Neural cell (in vitro differentiated cells): Measurements from ENCODE around the gene NEU3. TPM values are rescaled to one million over a fixed set of nuclear protein-coding genes. Genes with fewer than 3 reads are reported as not detected.
A peak's percentile ranks its signal among the peaks of the same experiment; 100 is the strongest.

ENCODE experiments used
- H2AFZ ChIP-seq: fragments of 200-600, 300-800 bp; sonication (generic), shearing (Covaris generic); 2 replicates; pipeline ENCODE4 v1.6.0; 2014; ENCODE audit warnings: low read depth, mild to moderate bottlenecking, antibody characterized with exemption, low read length, moderate library complexity
- H3F3A ChIP-seq: fragments of 200-600 bp; shearing (Covaris generic); 2 replicates; pipeline ENCODE4 v1.6.1; 2016; ENCODE audit warnings: mild to moderate bottlenecking, moderate library complexity, mixed read lengths, antibody characterized with exemption, low read length; ENCODE audit not compliant: insufficient read depth, poor library complexity, severe bottlenecking
- H3K27ac ChIP-seq: fragments of 200-600, 300-800 bp; sonication (generic), shearing (Covaris generic); 2 replicates; pipeline ENCODE4 v1.5.1; 2014; ENCODE audit warnings: mild to moderate bottlenecking, low read length, moderate library complexity
- H3K27me3 ChIP-seq: fragments of 300-800, 200-600 bp; sonication (generic), shearing (Covaris generic); 2 replicates; pipeline ENCODE4 v1.6.0; 2014; ENCODE audit warnings: mild to moderate bottlenecking, low read depth, low read length, moderate library complexity; ENCODE audit not compliant: insufficient read depth
- H3K36me3 ChIP-seq: fragments of 300-800, 200-600 bp; sonication (generic), shearing (Covaris generic); 2 replicates; pipeline ENCODE4 v1.5.1; 2014; ENCODE audit warnings: mild to moderate bottlenecking, antibody characterized with exemption, low read length, moderate library complexity; ENCODE audit not compliant: insufficient read depth
- H3K4me2 ChIP-seq: fragments of 300-800, 200-600 bp; sonication (generic), shearing (Covaris generic); 2 replicates; pipeline ENCODE4 v1.6.0; 2014; ENCODE audit warnings: mild to moderate bottlenecking, low read length
- H3K4me3 ChIP-seq: fragments of 300-800, 200-600 bp; sonication (generic), shearing (Covaris generic); 2 replicates; pipeline ENCODE4 v1.5.1; 2014; ENCODE audit warnings: mild to moderate bottlenecking, low read length, moderate library complexity
- H3K79me2 ChIP-seq: fragments of 200-600 bp; shearing (Covaris generic); replicated peaks from 2 replicates; pipeline ENCODE4 v1.6.0; 2014; ENCODE audit warnings: mild to moderate bottlenecking, low read length, moderate library complexity; ENCODE audit not compliant: insufficient read depth
- H3K9ac ChIP-seq: fragments of 300-800, 200-600 bp; sonication (generic), shearing (Covaris generic); 2 replicates; pipeline ENCODE4 v1.6.1; 2016; ENCODE audit warnings: mild to moderate bottlenecking, low read length, mixed read lengths
- H3K9me2 ChIP-seq: fragments of 200-600 bp; shearing (Covaris generic); 2 replicates; pipeline ENCODE4 v1.6.1; 2016; ENCODE audit warnings: mild to moderate bottlenecking, low read length, mixed read lengths; ENCODE audit not compliant: insufficient read depth
- H3K9me3 ChIP-seq: fragments of 200-600, 300-800 bp; sonication (generic), shearing (Covaris generic); 2 replicates; pipeline ENCODE4 v1.6.1; 2016; ENCODE audit warnings: mild to moderate bottlenecking, mixed run types, low read length, moderate library complexity, mixed read lengths
- H4K20me1 ChIP-seq: fragments of 200-600 bp; shearing (Covaris generic); 2 replicates; pipeline ENCODE4 v1.6.1; 2016; ENCODE audit warnings: mild to moderate bottlenecking, mixed run types; ENCODE audit not compliant: insufficient read depth
- EP300 ChIP-seq: fragments of 450-650 bp; conservative IDR thresholded peaks from 2 replicates; pipeline ENCODE4 v1.6.1; 2014; ENCODE audit warnings: antibody characterized with exemption, mild to moderate bottlenecking, moderate library complexity; ENCODE audit not compliant: poor library complexity, severe bottlenecking
- EZH2 ChIP-seq: fragments of 200-600, 300-800 bp; shearing (Covaris generic), sonication (generic); IDR thresholded peaks from 2 replicates; pipeline ENCODE4 v1.6.1; 2014; ENCODE audit warnings: antibody characterized with exemption, low read length, borderline replicate concordance, mild to moderate bottlenecking; ENCODE audit not compliant: insufficient read depth, poor library complexity, severe bottlenecking
- MXI1 ChIP-seq: fragments of 450-650 bp; conservative IDR thresholded peaks from 2 replicates; pipeline ENCODE4 v1.6.1; 2014; ENCODE audit warnings: antibody characterized with exemption, mild to moderate bottlenecking; ENCODE audit not compliant: poor library complexity, severe bottlenecking
- POLR2AphosphoS5 ChIP-seq: IDR thresholded peaks from 2 replicates; pipeline ENCODE4 v1.6.1; 2012
- RAD21 ChIP-seq: fragments of 450-650 bp; conservative IDR thresholded peaks from 2 replicates; pipeline ENCODE4 v1.6.1; 2014; ENCODE audit warnings: antibody characterized with exemption, mild to moderate bottlenecking, moderate library complexity
- SMC3 ChIP-seq: fragments of 450-650 bp; conservative IDR thresholded peaks from 2 replicates; pipeline ENCODE4 v1.6.1; 2014; ENCODE audit warnings: antibody characterized with exemption, mild to moderate bottlenecking, moderate library complexity; ENCODE audit not compliant: poor library complexity
- TAF1 ChIP-seq: IDR thresholded peaks from 2 replicates; pipeline ENCODE4 v1.6.1; 2012; ENCODE audit warnings: low read depth
- polyA plus RNA-seq: library from polyadenylated mRNA; depleted of rRNA; stranded (reverse); fragments of >200 nt; gene quantifications from 2 replicates; pipeline ENCODE4 v1.2.3, GENCODE V29; 2014
- TF ChIP-seq, protein P1 (sequence below): IDR thresholded peaks from 2 replicates; pipeline ENCODE4 v1.6.1; 2012; ENCODE audit warnings: borderline replicate concordance
- TF ChIP-seq, protein P2 (sequence below): fragments of 450-650 bp; IDR thresholded peaks from 2 replicates; pipeline ENCODE4 v1.5.1; 2014; ENCODE audit warnings: antibody characterized with exemption, mild to moderate bottlenecking, moderate library complexity; ENCODE audit not compliant: poor library complexity, severe bottlenecking

NEU3 gene
- polyA plus RNA-seq, 1 donor from 2014 or later = 16.9 TPM

DNA sequence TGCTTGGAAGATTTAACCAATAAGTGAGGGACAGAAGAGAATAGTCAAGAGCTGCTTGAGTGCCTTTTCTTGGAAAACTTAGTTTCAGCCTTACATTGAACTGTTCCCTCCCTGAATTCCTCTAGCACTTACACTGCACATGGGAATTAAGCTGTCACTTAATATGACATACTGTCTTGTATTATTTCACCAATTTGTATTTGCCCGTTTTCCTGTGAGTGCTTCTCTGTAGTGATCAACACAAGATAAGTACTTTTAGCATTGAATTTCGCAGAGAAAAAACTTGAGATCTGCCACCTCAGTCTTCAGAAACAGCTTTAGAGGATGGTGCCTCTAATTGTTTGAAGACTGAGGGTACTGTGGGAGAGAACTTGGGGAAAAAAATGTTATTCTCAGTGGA is 36.0 kb upstream of the NEU3 start:
- Histone ChIP-seq H3K36me3 (no peaks in the 10 kb centered on the region), H3K4me2 (peak overlapping the region; percentile 20), H3K9ac (no peak overlapping the region), H3K27ac (peak overlapping the region; percentile 60), H3K27me3 (no peaks in the 10 kb centered on the region), H3K9me2 (no peaks in the 10 kb centered on the region), H3F3A (no peaks in the 10 kb centered on the region), H2AFZ (no peak overlapping the region), H3K79me2 (peaks cover 63% of the 10 kb centered on the region), H4K20me1 (no peaks in the 10 kb centered on the region), H3K4me3 (peak overlapping the region; percentile 84), H3K9me3 (no peaks in the 10 kb centered on the region)
- TF ChIP-seq, protein P1, sequence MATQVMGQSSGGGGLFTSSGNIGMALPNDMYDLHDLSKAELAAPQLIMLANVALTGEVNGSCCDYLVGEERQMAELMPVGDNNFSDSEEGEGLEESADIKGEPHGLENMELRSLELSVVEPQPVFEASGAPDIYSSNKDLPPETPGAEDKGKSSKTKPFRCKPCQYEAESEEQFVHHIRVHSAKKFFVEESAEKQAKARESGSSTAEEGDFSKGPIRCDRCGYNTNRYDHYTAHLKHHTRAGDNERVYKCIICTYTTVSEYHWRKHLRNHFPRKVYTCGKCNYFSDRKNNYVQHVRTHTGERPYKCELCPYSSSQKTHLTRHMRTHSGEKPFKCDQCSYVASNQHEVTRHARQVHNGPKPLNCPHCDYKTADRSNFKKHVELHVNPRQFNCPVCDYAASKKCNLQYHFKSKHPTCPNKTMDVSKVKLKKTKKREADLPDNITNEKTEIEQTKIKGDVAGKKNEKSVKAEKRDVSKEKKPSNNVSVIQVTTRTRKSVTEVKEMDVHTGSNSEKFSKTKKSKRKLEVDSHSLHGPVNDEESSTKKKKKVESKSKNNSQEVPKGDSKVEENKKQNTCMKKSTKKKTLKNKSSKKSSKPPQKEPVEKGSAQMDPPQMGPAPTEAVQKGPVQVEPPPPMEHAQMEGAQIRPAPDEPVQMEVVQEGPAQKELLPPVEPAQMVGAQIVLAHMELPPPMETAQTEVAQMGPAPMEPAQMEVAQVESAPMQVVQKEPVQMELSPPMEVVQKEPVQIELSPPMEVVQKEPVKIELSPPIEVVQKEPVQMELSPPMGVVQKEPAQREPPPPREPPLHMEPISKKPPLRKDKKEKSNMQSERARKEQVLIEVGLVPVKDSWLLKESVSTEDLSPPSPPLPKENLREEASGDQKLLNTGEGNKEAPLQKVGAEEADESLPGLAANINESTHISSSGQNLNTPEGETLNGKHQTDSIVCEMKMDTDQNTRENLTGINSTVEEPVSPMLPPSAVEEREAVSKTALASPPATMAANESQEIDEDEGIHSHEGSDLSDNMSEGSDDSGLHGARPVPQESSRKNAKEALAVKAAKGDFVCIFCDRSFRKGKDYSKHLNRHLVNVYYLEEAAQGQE = peak; percentile 75
- TF ChIP-seq TAF1 = no peak
- no peak for TF ChIP-seq RAD21
- peak; percentile 71 for TF ChIP-seq POLR2AphosphoS5
- peak; percentile 94 for TF ChIP-seq EP300

DNA sequence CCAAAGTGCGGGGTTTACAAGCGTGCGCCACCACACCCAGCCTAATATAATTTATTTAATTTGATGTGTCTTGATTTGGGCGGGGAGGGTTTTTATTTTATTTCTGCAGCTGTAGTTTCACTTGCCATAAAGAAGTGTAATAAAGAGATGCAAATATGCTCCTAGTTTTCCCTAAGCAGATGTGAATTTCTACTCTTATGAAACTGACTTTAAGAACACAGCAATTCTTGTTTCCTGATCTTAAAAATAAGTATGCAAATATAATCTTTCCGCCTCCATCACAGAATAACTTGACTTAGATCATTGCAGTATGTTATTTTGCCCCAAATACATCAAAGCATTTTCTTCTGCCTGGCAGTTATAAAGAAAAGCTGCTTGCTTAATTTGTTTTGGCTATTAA is 35.3 kb upstream of the NEU3 start:
- no peaks in the 10 kb centered on the region for H3K27me3 ChIP-seq
- no peaks in the 10 kb centered on the region for H3K9me2 ChIP-seq
- H2AFZ ChIP-seq = no peak overlapping the region
- no peak overlapping the region for H3K9ac ChIP-seq
- H3F3A ChIP-seq = no peaks in the 10 kb centered on the region
- TF ChIP-seq RAD21 (no peak), MXI1 (no peak), EZH2 (no peak), TAF1 (no peak), EP300 (no peak), SMC3 (no peak), POLR2AphosphoS5 (no peak)
- TF ChIP-seq, protein P1 = no peak
- TF ChIP-seq, protein P2, sequence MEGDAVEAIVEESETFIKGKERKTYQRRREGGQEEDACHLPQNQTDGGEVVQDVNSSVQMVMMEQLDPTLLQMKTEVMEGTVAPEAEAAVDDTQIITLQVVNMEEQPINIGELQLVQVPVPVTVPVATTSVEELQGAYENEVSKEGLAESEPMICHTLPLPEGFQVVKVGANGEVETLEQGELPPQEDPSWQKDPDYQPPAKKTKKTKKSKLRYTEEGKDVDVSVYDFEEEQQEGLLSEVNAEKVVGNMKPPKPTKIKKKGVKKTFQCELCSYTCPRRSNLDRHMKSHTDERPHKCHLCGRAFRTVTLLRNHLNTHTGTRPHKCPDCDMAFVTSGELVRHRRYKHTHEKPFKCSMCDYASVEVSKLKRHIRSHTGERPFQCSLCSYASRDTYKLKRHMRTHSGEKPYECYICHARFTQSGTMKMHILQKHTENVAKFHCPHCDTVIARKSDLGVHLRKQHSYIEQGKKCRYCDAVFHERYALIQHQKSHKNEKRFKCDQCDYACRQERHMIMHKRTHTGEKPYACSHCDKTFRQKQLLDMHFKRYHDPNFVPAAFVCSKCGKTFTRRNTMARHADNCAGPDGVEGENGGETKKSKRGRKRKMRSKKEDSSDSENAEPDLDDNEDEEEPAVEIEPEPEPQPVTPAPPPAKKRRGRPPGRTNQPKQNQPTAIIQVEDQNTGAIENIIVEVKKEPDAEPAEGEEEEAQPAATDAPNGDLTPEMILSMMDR = no peak
- peak overlapping the region; percentile 13 for H3K4me3 ChIP-seq
- H4K20me1 ChIP-seq = no peaks in the 10 kb centered on the region
- H3K27ac ChIP-seq = peak overlapping the region; percentile 60
- peaks cover 63% of the 10 kb centered on the region for H3K79me2 ChIP-seq
- no peaks in the 10 kb centered on the region for H3K9me3 ChIP-seq
- H3K4me2 ChIP-seq = peak overlapping the region; percentile 5
- no peaks in the 10 kb centered on the region for H3K36me3 ChIP-seq
